Breast epithelium (tissue), 4 donors: ENCODE results near the gene PEMT. TPM values are rescaled to one million over a fixed set of nuclear protein-coding genes. Genes with fewer than 3 reads are reported as not detected.

ENCODE experiments used
- DNase-seq, 2 donors: peaks; one replicate each; pipeline ENCODE4 v3.0.0-alpha.2; 2019; ENCODE audit warnings: low spot score in 2 of 2
- H3K27ac ChIP-seq, 2 donors: fragments of 200-600 bp; sonication (generic) in 1 of 2; one replicate each; pipeline ENCODE4 v1.5.1; 2016 to 2019; ENCODE audit warnings: mild to moderate bottlenecking in 1 of 2
- H3K27me3 ChIP-seq, 2 donors: fragments of 200-600 bp; sonication (generic) in 1 of 2; one replicate each; pipeline versions ENCODE4 v1.5.1 to v1.6.0; 2017 to 2019; ENCODE audit warnings: control low read depth in 1 of 2, mild to moderate bottlenecking in 1 of 2
- H3K36me3 ChIP-seq: fragments of 200-600 bp; one replicate; pipeline ENCODE4 v1.5.1; 2019
- H3K4me1 ChIP-seq, 2 donors: fragments of 200-600 bp; sonication (generic); one replicate each; pipeline ENCODE4 v1.5.1; 2016 to 2019; ENCODE audit warnings: control low read depth in 1 of 2
- H3K4me3 ChIP-seq, 3 donors: fragments of 200-600 bp; sonication (generic); 1 replicate in 2 of 3; 2 replicates in 1 of 3; pipeline ENCODE4 v1.5.1; 2016 to 2019; ENCODE audit warnings: mild to moderate bottlenecking in 3 of 3, moderate library complexity in 2 of 3
- H3K9me3 ChIP-seq, 2 donors: fragments of 200-600 bp; sonication (generic) in 1 of 2; one replicate each; pipeline ENCODE4 v1.5.1; 2016 to 2019; ENCODE audit warnings: control low read depth in 1 of 2
- CTCF ChIP-seq, 3 donors: fragments of 450-650 bp; IDR thresholded peaks; one replicate each; pipeline ENCODE4 v1.5.1; 2016 to 2017; ENCODE audit warnings: antibody characterized with exemption in 3 of 3, mild to moderate bottlenecking in 3 of 3, moderate library complexity in 3 of 3
- POLR2A ChIP-seq: fragments of 450-650 bp; IDR thresholded peaks from one replicate; pipeline ENCODE4 v1.6.1; 2016; ENCODE audit warnings: antibody characterized with exemption, mild to moderate bottlenecking, moderate library complexity
- POLR2AphosphoS5 ChIP-seq, 3 donors: sonication (generic); formaldehyde crosslinking; IDR thresholded peaks; one replicate each; pipeline ENCODE4 v1.6.1; 2017; ENCODE audit warnings: antibody characterized with exemption in 3 of 3
- intact Hi-C: fragments of 100-400 bp; cut with DNase I; formaldehyde crosslinking; loops from one replicate; pipeline ENCODE4 v1.15.1; 2023; ENCODE audit warnings: low total_unique reads
- total RNA-seq, 3 donors: library from RNA; depleted of rRNA; stranded (reverse); fragments of >200 nt; gene quantifications; one replicate each; pipeline ENCODE4 v1.1.0, GENCODE V29; 2016

The PEMT gene
- total RNA-seq, 3 donors from 2014 or later: 37.3 to 151 (median 52.4) TPM

GRCh38 chr17:17557796-17558195, 33.7 kb downstream of the PEMT start:
- no peak for TF ChIP-seq POLR2A
- no peak for TF ChIP-seq POLR2AphosphoS5 (IDR thresholded peaks at IDR 0.05)
- no peak for TF ChIP-seq CTCF (IDR thresholded peaks at IDR 0.05)
- DNase-seq: peak in 1 of 2 donors; percentile 54
- no peaks in the 10 kb centered on the region for H3K4me1 ChIP-seq
- H3K27ac ChIP-seq: no peak overlapping the region
- no peak overlapping the region for H3K4me3 ChIP-seq
- no peaks in the 10 kb centered on the region for H3K9me3 ChIP-seq
- no peaks in the 10 kb centered on the region for H3K27me3 ChIP-seq
- intact Hi-C loops: no loop called here
- no peaks in the 10 kb centered on the region for H3K36me3 ChIP-seq

- intact Hi-C loops: no loop called here
- Histone ChIP-seq H3K27me3 (no peaks in the 10 kb centered on the region), H3K4me3 (no peak overlapping the region), H3K4me1 (no peaks in the 10 kb centered on the region), H3K27ac (no peak overlapping the region), H3K9me3 (no peaks in the 10 kb centered on the region), H3K36me3 (no peaks in the 10 kb centered on the region)
- TF ChIP-seq CTCF (IDR thresholded peaks at IDR 0.05): no peak
- TF ChIP-seq POLR2AphosphoS5 (IDR thresholded peaks at IDR 0.05): no peak
- no peak for TF ChIP-seq POLR2A
- DNase-seq: no peak
Observed at GRCh38 chr17:17556671-17557070, 34.8 kb downstream of the PEMT start.

GRCh38 chr17:17555906-17556305, 35.6 kb downstream of the PEMT start:
- no peaks in the 10 kb centered on the region for H3K9me3 ChIP-seq
- H3K4me1 ChIP-seq: no peaks in the 10 kb centered on the region
- H3K27me3 ChIP-seq: no peaks in the 10 kb centered on the region
- intact Hi-C loops: no loop called here
- no peak overlapping the region for H3K4me3 ChIP-seq
- no peak overlapping the region for H3K27ac ChIP-seq
- no peaks in the 10 kb centered on the region for H3K36me3 ChIP-seq
- DNase-seq: no peak
- no peak for TF ChIP-seq POLR2AphosphoS5 (IDR thresholded peaks at IDR 0.05)
- TF ChIP-seq CTCF (IDR thresholded peaks at IDR 0.05): no peak

- Histone ChIP-seq H3K9me3 (no peaks in the 10 kb centered on the region), H3K4me3 (no peak overlapping the region), H3K4me1 (no peaks in the 10 kb centered on the region), H3K36me3 (no peaks in the 10 kb centered on the region), H3K27ac (no peak overlapping the region), H3K27me3 (no peaks in the 10 kb centered on the region)
- DNase-seq: no peak
- TF ChIP-seq POLR2A: no peak
- TF ChIP-seq CTCF (IDR thresholded peaks at IDR 0.05): no peak
- no peak for TF ChIP-seq POLR2AphosphoS5 (IDR thresholded peaks at IDR 0.05)
- intact Hi-C loops: no loop called here
Observed at GRCh38 chr17:17555151-17555550, 36.4 kb downstream of the PEMT start.

GRCh38 chr17:17554266-17554665, 37.2 kb downstream of the PEMT start:
- Histone ChIP-seq H3K4me3 (no peak overlapping the region), H3K27me3 (no peaks in the 10 kb centered on the region), H3K9me3 (no peaks in the 10 kb centered on the region), H3K27ac (no peak overlapping the region), H3K4me1 (no peaks in the 10 kb centered on the region), H3K36me3 (no peaks in the 10 kb centered on the region)
- TF ChIP-seq POLR2A (no peak), POLR2AphosphoS5 (IDR thresholded peaks at IDR 0.05) (no peak), CTCF (IDR thresholded peaks at IDR 0.05) (no peak)
- DNase-seq: no peak
- intact Hi-C loops: loop anchor here (5.0 kb wide), 1 partner anchor 173 kb away; no protein-coding TSS in a partner anchor
